Measurements from ENCODE around the gene KRTAP1-3. TPM values are rescaled to one million over a fixed set of nuclear protein-coding genes. Genes with fewer than 3 reads are reported as not detected.

KRTAP1-3 gene
- total RNA-seq, 3 donors from 2014 or later (not counting 1 experiment from before 2014, with no cell fraction given) = not detected

GRCh38 chr17:41026715-41027471, 7.8 kb downstream of the KRTAP1-3 start, which contains the start of gene KRTAP1-5:
TSS of gene KRTAP1-5 (minus strand) at chr17:41027208. CDS start at chr17:41027155, 53 bp downstream.
- peaks cover 24 to 48% of the 10 kb centered on the region in 2 donors for H3K27me3 Mint-ChIP-seq (ENCODE audit: low read depth in 2 of 2)
- no peak within 1 kb of the TSS for H3K4me3 ChIP-seq (ENCODE audit: low read length)

GRCh38 chr17:41024697-41025096, 10.0 kb downstream of the KRTAP1-3 start:
- no peak overlapping the region for H3K4me3 Mint-ChIP-seq
- no peak for TF ChIP-seq CTCF (IDR thresholded peaks at IDR 0.05)
- WGBS (ENCODE audit: insufficient coverage) = 71% methylated on average over 3 of the region's 3 CpGs

More at GRCh38 chr17:41026715-41027471, 7.8 kb downstream of the KRTAP1-3 start, which contains the start of gene KRTAP1-5:
- H3K9me3 ChIP-seq (ENCODE audit: control insufficient read depth, insufficient read depth, low read length) = no peaks in the 10 kb centered on the region
- Mint-ChIP-seq H3K27ac (no peak within 1 kb of the TSS), H3K4me3 (no peak within 1 kb of the TSS), H3K9me3 (no peaks in the 10 kb centered on the region), H3K4me1 (no peaks in the 10 kb centered on the region), H3K36me3 (no peaks in the 10 kb centered on the region)
- WGBS (ENCODE audit: insufficient coverage) = 79% methylated on average over 8 of the region's 9 CpGs
- no peak for TF ChIP-seq CTCF (IDR thresholded peaks at IDR 0.05)
- H3K27ac ChIP-seq (ENCODE audit: low read length) = no peak within 1 kb of the TSS
- H3K4me1 ChIP-seq (ENCODE audit: control insufficient read depth, insufficient read depth, low read length) = no peaks in the 10 kb centered on the region
- H3K36me3 ChIP-seq (ENCODE audit: control insufficient read depth, insufficient read depth, low read length) = no peaks in the 10 kb centered on the region
- DNase-seq = no peak
- ATAC-seq = no peak
- H3K27me3 ChIP-seq (ENCODE audit: control insufficient read depth, insufficient read depth, low read length) = no peaks in the 10 kb centered on the region
- intact Hi-C loops (cut with micrococcal nuclease) = no loop called here

GRCh38 chr17:41020336-41020735, 14.3 kb downstream of the KRTAP1-3 start:
- Histone ChIP-seq H3K27me3 (ENCODE audit: control insufficient read depth, insufficient read depth, low read length) (no peaks in the 10 kb centered on the region), H3K4me3 (ENCODE audit: low read length) (no peak overlapping the region), H3K9me3 (ENCODE audit: control insufficient read depth, insufficient read depth, low read length) (no peaks in the 10 kb centered on the region), H3K4me1 (ENCODE audit: control insufficient read depth, insufficient read depth, low read length) (no peaks in the 10 kb centered on the region), H3K36me3 (ENCODE audit: control insufficient read depth, insufficient read depth, low read length) (no peaks in the 10 kb centered on the region), H3K27ac (ENCODE audit: low read length) (no peak overlapping the region)
- DNase-seq (no peak), ATAC-seq (no peak)
- TF ChIP-seq CTCF (IDR thresholded peaks at IDR 0.05) = no peak
- H3K4me3 Mint-ChIP-seq = no peak overlapping the region
- H3K36me3 Mint-ChIP-seq = no peaks in the 10 kb centered on the region
- peaks cover 20 to 24% of the 10 kb centered on the region in 2 donors for H3K27me3 Mint-ChIP-seq (ENCODE audit: low read depth in 2 of 2)
- no peaks in the 10 kb centered on the region for H3K4me1 Mint-ChIP-seq
- no peaks in the 10 kb centered on the region for H3K9me3 Mint-ChIP-seq
- H3K27ac Mint-ChIP-seq = no peak overlapping the region
- intact Hi-C loops (cut with micrococcal nuclease) = no loop called here

More at GRCh38 chr17:41024697-41025096, 10.0 kb downstream of the KRTAP1-3 start:
- DNase-seq (no peak), ATAC-seq (no peak)
- H3K36me3 ChIP-seq (ENCODE audit: control insufficient read depth, insufficient read depth, low read length) = no peaks in the 10 kb centered on the region
- intact Hi-C loops (cut with micrococcal nuclease) = no loop called here
- no peaks in the 10 kb centered on the region for H3K36me3 Mint-ChIP-seq
- H3K27me3 Mint-ChIP-seq (ENCODE audit: low read depth in 2 of 2) = peaks cover 21 to 35% of the 10 kb centered on the region in 2 donors
- H3K9me3 ChIP-seq (ENCODE audit: control insufficient read depth, insufficient read depth, low read length) = no peaks in the 10 kb centered on the region
- H3K4me3 ChIP-seq (ENCODE audit: low read length) = no peak overlapping the region
- no peak overlapping the region for H3K27ac ChIP-seq (ENCODE audit: low read length)
- no peaks in the 10 kb centered on the region for H3K9me3 Mint-ChIP-seq
- H3K4me1 Mint-ChIP-seq = no peaks in the 10 kb centered on the region
- H3K27ac Mint-ChIP-seq = no peak overlapping the region
- H3K4me1 ChIP-seq (ENCODE audit: control insufficient read depth, insufficient read depth, low read length) = no peaks in the 10 kb centered on the region
- H3K27me3 ChIP-seq (ENCODE audit: control insufficient read depth, insufficient read depth, low read length) = no peaks in the 10 kb centered on the region

All from natural killer cell (primary cell).